HPDE6-E6E7 (cell line): Measurements from ENCODE around the gene PDCD1.
"Not testable (repeated sequence)": the region's sequence is repeated elsewhere in the genome, so short reads cannot be mapped to it uniquely, and the experiment has no call there.

Source experiments
- DNase-seq: peaks from one replicate; pipeline ENCODE4 v3.0.0; 2011; ENCODE audit warnings: missing footprints; ENCODE audit errors: extremely low spot score

PDCD1 gene

DNA sequence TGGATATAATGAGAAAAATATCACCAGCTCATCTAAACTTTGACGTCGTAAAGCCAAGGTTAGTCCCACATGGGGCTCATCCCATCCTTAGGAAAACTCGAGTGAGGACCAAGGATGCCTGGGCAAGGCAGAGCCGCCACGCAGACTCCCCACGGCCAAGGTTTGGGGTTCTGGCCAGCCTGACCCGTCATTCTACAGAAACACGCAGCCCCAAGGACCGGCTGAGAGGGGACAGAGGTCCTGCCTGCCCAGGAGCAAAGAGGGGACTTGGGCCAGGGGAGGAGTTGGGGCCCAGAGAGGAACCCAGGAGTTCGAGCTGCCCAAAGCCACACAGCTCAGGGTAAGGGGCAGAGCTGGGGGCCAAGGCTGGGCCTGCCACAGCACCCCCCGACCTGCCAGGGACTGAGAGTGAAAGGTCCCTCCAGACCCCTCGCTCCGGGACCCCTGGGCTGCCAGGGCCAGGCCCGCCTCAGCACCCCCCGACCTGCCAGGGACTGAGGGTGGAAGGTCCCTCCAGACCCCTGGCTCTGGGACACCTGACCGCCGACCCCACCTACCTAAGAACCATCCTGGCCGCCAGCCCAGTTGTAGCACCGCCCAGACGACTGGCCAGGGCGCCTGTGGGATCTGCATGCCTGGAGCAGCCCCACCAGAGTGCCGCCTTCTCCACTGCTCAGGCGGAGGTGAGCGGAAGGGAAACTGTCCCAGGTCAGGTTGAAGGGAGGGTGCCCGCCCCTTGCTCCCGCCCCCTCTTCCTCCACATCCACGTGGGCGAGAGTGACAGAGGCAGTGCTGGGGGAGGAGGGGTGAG lies at the start of gene PDCD1:
Gene PDCD1 (minus strand): TSS at position 689 of the 811 bp plus-strand sequence. CDS start 56 bp downstream, at position 633.
- no peak for DNase-seq

DNA sequence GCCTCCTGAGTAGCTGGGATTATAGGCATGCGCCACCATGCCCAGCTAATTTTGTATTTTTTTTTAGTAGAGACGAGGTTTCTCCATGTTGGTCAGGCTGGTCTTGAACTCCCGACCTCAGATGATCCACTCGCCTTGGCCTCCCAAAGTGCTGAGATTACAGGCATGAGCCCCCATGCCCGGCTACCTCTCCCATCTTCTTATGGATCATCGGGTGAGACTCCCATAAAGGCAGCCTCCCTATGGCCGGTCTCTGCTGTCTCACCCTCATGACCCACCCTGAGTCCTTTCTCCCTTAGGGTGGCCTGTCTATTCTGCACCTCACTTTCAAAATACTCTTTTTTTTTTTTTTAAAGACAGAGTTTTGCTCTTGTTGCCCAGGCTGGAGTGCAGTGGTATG lies 49.1 kb upstream of the PDCD1 start:
- not testable (repeated sequence) for DNase-seq

DNA sequence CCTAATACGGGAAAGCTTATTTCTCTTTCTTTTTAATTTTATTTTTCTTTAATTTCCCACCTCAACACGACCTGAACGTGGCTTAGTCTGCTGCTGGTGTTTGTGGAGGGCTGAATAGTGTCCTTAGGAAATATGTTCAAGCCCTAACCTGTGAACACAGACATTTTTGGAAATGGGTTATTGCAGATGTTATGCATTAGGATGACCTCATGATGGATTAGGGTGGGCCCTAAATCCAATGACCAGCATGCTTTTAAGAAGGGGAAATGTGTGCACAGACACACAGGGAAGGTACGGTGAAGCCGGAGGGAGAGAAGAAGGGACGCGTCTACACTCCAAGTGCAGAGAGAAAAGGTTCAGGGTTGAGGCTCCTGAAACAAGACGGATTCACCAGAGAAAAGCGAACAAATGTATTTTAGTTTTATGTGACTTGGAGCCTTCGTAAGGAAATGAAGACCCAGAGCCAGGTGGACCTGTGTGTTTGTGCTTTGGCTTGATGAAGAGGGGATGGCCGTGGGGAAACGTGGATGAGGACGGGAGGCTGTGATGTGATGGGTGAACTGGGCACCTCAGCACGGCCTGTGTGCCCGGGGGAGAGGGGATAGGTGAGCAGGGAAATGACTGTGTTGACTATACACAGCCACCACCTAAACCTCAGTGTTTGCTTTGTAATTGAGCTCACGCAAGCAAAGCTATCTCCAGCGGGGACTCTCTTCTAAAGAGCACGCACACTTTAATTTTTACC lies 48.3 kb upstream of the PDCD1 start:
- DNase-seq: no peak

DNA sequence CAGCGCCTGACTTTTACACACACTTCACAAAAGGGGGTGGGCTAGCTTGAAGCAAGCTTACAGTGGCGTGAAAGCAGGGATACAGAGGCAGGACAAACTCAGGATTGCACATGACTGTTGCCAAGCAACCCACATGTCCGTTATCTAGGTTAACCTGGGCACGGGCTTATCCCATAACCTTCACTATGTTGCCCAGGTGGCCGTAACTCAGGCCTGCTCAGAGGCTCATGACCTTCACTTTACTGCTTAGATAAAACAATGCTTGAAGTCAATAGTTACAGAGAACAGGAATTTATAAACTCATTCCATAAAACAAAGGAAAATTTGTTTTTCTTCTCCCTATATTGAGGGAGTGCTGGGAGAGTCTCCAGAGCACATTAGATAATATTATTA lies 47.7 kb upstream of the PDCD1 start:
- not testable (repeated sequence) for DNase-seq

DNA sequence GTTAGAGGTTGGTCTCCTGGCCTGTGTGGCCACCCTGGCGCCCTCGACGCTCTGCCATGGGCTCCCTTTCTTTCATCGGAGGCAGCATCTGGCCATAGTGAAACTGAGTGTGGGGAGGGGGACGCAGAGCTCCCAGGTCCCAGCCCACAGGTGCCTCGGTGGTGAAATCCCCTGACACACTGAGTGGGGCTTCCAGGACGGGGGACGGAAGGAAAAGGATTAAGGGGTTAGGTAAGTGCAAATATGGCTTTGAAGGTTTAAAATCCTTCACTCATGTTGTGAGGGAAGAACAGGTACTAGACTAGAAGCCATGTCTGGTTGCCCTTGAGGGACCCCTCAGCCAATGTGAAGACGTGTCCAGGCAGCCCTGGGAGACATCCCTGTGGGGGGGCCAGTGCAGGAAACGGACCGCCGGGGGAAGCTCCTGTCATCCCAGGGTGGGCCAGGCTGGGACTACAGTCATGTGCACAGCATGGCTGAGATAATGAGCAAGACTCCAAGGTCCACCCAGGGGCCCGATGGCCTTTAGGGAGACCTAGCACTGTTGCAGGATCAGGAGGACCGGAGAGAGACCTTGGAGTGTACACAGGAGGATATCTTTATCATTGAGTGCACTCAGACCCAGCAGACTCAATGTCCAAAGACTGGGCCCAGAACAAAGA lies 47.2 kb upstream of the PDCD1 start:
- no peak for DNase-seq

DNA sequence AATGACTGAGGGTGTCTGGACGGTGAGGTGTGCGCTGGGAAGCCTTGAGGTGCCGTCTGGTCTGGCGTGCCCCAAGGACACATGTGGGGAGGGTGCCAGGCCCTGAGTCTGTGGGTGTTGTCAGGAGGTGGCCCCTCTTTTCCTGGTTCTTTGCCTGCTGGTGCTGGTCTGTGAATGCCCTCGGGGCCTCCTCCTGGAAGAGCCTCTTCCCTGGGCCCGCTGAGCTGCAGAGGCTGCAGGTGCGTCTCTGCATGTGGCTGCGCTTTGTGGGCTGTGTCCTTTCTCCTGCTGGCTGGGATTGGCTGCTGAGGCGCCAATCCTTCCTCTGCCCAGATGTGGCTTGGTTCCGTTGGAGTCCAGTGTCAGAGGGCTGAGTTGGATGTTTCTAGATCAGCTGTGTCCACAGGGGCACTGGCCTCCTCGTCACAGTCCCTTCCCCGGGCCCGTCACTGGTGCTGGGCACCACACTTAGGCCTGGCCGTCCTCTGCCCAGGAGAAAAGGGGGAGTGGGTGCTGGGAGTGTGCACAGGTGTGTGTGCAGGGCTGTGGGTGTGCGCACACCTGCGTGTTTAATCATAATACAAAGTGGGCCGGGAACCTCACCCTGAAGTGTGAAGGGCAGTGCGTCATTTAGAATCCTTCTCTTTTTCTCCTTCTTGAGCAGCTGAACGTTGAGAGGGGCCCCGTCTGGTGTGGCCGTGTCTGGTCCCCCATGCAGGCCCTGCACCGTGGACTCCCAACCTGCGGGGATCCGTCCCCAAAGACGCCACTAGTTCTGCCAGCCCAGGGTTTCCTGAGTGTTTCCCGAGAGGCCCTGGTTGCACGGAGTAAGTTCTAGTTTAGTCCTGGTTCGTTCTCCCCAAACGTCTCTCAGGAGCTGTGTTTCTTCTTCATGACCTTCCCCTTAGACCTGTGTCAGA lies 46.4 kb upstream of the PDCD1 start:
- no peak for DNase-seq

DNA sequence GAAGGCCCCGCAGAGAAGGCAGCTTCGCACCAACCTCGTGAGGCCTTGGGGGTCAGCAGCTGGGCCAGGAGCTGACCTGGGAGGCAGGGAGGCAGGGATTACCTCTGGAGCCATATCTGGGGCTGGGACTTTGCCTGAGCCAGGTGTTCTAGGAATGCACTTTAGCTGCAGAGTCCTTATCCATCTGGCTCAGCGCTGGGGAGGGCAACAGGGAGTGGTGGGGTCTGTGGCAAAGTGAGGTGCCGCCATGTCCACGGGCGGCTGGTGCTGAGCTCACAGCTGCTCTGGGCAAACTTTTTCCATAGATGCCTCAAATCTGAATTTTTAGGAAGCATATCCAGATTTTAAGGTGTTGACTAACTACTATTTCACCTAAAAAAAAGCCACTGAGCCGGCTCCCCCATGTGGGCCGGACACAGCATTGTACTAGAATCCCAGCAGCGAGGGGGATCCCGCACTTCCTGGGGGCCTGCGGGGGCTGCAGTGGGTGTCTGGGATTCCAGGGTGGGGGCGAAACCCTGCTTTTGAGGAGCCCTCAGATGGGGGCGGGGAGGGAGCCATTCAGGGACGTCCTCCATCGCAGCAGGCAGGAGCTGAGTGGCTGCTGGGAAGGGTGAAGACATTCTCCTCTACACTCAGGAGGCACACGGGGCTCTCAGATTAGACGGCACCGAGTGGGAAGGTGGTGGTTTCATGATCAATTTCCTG lies 45.5 kb upstream of the PDCD1 start:
- no peak for DNase-seq

DNA sequence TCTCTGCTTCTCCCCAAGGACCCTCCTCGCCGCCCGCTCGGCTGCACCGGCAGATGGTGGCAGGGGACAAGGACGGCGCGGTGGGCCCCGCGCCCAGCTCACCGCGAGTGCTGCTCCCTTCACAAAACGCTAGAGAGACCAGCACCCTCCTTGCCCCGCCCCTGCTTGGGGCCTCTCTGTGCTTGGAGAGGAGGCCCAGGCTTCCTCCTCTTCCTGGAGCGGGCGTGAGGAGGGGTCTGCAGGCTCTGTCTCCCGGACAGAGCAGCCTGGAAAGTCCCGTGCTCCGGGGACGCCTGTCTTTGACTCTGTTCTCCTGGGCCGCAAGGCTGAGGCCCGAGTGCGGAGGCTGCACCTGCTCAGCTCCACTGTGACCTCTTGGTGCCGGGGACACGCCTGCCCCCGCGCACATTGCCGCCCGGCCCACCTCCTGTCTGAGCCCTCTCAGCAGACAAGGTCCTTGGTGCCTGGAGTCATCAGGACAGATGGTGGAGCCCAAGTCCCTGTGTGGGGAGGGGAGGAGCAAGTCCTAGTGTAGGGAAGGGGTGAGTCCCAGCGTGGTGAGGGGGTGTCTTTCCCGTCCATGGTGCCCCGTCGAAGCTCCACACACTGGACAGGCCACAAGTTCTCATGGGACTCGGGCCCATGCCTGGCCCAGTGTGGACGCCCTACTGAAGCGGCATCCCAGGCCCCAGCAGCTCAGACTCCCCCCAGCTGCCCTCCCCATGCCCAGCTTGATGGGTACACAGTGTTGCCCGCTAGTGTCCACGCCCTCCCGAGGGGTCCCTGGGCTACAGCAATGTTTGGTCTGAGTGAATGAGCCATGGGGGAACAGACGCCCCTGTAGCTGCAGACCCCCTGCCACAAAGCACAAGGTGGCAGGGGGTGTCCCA lies 44.7 kb upstream of the PDCD1 start:
- no peak for DNase-seq

DNA sequence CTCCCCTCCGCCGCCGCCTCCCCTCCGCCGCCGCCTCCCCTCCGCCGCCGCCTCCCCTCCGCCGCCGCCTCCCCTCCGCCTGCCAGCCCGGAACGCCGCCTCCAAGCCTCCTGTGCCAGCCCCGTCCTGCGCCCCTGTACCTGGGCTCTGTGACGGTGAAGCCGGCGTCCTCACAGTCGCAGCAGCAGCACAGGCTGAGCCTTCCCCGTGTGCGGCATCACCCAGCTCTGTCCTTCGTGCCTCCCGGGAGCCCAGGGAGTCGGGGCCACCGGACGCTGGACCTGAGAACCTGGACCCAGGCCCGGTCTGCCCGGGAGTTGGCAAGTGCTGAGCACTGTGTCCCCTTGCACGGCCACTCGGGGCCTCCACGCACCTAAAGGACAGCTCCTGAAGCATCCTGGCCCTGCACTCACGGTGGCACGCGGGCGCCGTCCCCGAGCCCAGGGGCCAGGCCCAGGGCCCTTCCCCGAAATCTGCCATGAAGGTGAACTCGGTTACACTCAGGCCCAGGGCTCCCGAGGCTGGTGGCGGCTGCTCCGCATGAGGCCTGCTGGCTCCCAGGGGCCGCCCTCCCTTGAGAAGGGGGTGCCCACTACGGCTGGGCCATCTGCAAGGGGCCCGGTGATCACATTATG lies 43.8 kb upstream of the PDCD1 start:
- DNase-seq: no peak

DNA sequence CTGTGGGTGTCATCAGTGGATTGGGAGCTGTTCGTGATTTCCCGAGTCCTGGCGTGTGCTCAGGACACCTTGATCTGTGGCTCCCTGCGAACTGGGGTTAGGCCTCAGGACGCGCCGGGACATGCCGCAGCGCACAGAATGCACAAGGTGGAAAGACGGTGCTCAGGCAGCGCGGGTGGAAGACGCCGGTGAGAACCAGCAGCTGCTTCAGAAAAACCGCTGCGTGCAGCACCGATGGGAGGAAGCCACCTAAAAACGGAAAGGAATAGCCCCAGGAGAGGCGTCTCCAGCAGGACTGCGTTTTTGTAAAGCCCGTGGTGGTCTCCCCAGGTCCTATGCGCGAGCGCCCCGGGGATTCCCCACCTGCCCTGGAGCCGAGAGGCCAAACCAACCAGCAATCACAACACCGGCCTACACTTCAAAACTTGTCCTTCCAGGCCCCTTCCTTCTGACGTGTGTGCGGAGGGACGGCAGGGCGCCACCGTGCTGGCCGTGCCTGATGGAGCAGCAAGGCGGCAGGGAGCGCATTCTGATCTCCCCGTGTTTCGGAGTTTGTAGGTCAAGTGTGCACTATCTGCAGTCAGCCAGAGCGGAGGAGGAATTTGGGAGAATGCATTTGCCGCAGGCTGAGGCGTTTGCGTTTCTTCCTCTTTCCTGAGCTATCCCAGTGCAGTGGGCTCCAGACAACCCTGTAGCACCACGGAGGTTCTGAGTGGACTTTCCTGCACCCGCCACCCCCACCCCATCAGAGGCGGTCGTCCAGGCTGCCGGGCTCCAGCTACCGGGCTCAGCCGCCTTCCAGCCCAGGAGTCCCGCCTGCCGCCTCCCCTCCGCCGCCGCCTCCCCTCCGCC lies 43.0 kb upstream of the PDCD1 start:
- DNase-seq: no peak

DNA sequence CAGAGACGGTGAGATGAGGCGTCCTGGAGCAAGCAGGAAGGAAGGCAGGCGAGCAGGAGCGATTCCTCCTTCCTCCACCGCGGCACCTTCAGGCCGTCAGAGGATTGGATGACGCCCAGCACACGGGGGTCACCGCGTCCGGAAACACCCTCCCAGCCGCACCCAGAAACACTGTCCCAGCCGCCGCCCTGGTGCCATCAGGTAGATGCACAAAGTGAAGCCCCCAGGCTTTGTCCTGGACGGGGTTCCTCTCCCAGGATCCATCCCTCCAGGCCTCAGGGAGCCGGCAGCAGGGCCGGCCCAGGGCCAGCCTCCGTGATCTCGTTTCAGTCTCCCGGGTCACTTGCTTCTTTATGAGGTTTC lies 42.3 kb upstream of the PDCD1 start:
- no peak for DNase-seq

DNA sequence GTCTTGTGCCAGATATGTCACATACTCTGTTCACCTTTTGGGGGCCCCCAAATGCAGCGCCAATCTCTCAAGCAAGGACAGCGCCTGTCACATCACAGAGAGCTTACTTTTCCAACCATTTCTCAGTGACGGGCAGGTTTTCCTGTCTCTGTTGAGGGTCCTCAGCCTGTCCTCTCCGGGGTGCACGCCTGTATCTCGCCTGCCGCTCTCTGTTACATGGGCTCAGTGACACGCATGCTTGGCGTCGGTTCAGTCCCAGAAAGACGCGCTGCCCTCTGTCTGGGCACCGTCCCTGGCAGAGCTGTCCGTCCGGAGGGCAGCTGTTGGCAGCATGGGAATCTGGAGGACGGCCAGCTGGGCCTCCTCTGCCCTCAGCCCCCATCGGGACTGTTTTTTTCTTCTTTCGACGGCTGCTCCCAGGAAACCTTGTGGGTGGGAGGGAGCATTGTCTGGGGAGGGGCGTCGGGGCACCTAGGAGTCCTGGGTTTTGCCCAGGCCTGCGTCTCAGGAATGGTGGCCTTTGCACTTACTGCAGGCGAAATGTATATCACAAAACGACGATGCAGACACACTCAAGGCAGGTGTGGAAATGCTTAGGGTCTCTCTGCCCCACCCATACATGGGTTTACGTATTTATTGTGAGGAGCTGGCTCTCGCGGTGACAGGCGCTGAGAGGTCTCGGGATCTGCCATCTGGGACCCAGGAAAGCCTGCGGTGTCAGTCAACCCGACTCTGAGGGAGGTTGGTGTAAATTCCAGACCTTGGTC lies 41.7 kb upstream of the PDCD1 start:
- no peak for DNase-seq

DNA sequence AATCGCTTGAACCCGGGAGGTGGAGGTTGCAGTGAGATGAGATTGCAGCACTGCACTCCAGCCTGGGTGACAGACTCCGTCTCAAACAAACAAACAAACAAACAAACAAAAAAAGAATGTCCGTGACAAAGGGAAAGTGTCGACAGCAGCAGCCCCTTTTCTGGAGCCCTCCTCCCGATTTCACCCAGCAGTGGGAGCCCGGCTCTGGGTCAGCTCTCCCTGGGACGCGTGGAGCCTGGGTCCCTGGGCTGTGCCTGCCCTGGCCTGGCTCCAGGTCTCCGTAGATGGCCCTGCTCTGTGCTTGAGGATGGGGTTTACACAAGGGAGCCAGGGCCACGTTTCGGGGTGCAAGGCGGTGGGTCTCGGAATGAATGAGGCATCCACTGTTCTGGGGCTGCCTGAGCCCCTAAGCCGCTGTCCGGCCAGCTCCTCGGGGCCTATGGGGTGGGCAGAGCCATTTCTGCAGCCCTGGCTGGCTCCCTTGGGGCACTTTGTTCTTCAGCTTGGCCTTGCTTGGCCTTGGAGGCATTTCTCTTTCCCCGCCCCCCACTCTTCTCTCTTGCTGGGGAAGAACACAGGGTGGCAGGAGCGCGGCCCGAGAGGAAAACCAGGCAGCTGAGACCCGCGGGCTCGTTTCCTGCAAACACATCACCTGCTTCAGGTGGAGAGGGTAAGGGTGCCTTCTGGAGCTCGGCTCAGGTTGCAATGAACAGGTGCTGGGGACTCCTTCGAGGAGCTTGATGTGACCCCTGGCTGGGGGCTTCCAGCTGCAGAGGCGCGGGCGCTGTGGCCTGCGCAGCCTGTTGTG lies 40.0 kb upstream of the PDCD1 start:
- DNase-seq: no peak

DNA sequence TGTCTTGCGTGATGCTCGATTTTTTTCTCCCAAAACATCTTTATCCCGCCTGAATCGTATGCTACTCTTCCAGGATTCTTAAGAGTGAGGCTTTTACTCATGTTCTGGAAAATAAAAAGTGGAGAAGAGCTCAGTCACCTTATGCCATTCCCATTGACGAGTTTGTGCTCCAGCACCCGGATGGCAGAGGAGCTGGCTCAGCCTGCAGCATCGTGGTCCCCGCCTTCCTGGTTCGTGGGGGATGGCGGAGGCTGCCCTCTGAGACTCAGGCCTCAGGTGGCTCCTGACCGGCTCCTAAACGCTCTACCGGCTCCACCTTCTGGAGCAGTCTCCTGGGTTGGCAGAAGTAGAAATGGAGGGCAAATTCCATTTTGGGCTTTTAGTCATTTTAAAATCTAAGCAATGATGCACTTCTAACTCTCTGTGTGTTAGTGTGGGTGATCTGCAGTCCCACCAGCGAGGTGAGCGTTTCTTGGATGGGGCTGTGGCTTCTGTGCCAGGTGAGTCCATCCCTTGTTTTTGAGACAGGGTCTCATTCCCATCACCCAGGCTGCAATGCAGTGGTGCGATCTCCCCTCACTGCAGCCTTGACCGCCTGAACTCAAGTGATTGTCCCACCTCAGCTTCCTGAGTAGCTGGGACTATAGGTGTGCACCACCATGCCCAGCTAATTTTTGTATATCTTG lies 38.7 kb upstream of the PDCD1 start:
- no peak for DNase-seq

DNA sequence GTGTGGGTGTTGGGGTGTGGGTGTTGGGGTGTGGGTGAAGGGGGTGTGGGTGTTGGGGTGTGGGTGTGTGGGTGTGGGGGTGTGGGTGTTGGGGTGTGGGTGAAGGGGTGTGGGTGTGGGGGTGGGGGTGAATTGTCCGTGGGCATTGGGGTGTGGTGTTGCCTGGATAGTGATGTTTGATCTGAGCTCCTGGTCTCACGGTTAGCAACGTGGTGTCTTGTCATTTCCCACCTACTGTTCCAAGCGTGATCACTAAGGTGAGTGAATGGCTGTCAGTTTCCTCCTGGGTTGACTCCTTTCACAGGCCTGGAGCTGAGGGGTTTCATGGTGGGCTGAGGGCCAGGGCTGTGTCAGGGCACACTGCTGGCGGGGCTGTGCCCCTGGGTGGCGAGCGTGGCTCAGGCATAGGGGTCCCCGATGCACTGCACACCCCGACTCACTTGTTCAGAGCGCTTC lies 38.1 kb upstream of the PDCD1 start:
- no peak for DNase-seq
